ENCODE measurements around the gene TMEM185B. TPM values are rescaled to one million over a fixed set of nuclear protein-coding genes. Genes with fewer than 3 reads are reported as not detected.

The TMEM185B gene
- total RNA-seq, 4 donors from 2014 or later, result 12.1 to 23.2 (median 17.8) TPM

GRCh38 chr2:120218181-120218580 is 5.0 kb downstream of the TMEM185B start:
- no peak for DNase-seq
- in situ Hi-C loops (cut with MboI; ENCODE audit: low pct_ligation_motif_present in 1 of 4, low pct_unique_long_range_greater_than_20kb in 1 of 4, low sequenced_read_pairs in 3 of 4), result no loop called here

GRCh38 chr2:120210270-120210693 is 12.9 kb downstream of the TMEM185B start:
- DNase-seq, result no peak
- no peaks in the 10 kb centered on the region for H3K27me3 ChIP-seq
- WGBS, 2 donors (ENCODE audit: low coverage in 1 of 2), result 68 to 87% methylated on average over 3 to 10 of the region's 10 CpGs
- no peaks in the 10 kb centered on the region for H3K36me3 ChIP-seq
- no peak overlapping the region for H3K27ac ChIP-seq
- intact Hi-C loops (cut with DNase I; ENCODE audit: low total_unique reads), result no loop called here
- H3K9me3 ChIP-seq, result no peaks in the 10 kb centered on the region
- no peak overlapping the region for H3K4me3 ChIP-seq
- H3K4me1 ChIP-seq, result no peaks in the 10 kb centered on the region
- no peak for TF ChIP-seq POLR2AphosphoS5 (IDR thresholded peaks at IDR 0.05)
- TF ChIP-seq CTCF (IDR thresholded peaks at IDR 0.05), result no peak
- TF ChIP-seq POLR2A (IDR thresholded peaks at IDR 0.05), result no peak
- no peak for TF ChIP-seq EP300 (IDR thresholded peaks at IDR 0.05; ENCODE audit: low read depth)
- in situ Hi-C loops (cut with MboI; ENCODE audit: low pct_ligation_motif_present in 1 of 4, low pct_unique_long_range_greater_than_20kb in 1 of 4, low sequenced_read_pairs in 3 of 4), result no loop called here

More at GRCh38 chr2:120218181-120218580, 5.0 kb downstream of the TMEM185B start:
- intact Hi-C loops (cut with DNase I; ENCODE audit: low total_unique reads), result no loop called here
- WGBS, 2 donors (ENCODE audit: low coverage in 1 of 2), result 96% methylated on average over 4 of the region's 5 CpGs; no CpG with 5 or more reads in 1 of the 2 donors
- Histone ChIP-seq H3K27ac (no peak overlapping the region), H3K36me3 (no peaks in the 10 kb centered on the region), H3K4me3 (no peak overlapping the region), H3K4me1 (peaks cover 0 to 17% (median 14%) of the 10 kb centered on the region in 4 donors), H3K9me3 (no peaks in the 10 kb centered on the region), H3K27me3 (no peaks in the 10 kb centered on the region)
- TF ChIP-seq CTCF (IDR thresholded peaks at IDR 0.05) (no peak), EP300 (IDR thresholded peaks at IDR 0.05; ENCODE audit: low read depth) (no peak), POLR2AphosphoS5 (IDR thresholded peaks at IDR 0.05) (no peak), POLR2A (IDR thresholded peaks at IDR 0.05) (no peak)

- no peak for DNase-seq
- H3K27ac ChIP-seq, result no peak overlapping the region
- no peaks in the 10 kb centered on the region for H3K36me3 ChIP-seq
- 96 to 100% methylated on average over 1 to 11 of the region's 12 CpGs for whole genome bisulfite sequencing, 2 donors (ENCODE audit: low coverage in 1 of 2)
- H3K4me3 ChIP-seq, result no peak overlapping the region
- H3K4me1 ChIP-seq, result no peaks in the 10 kb centered on the region
- intact Hi-C loops (cut with DNase I; ENCODE audit: low total_unique reads) (no loop called here), in situ Hi-C loops (cut with MboI; ENCODE audit: low pct_ligation_motif_present in 1 of 4, low pct_unique_long_range_greater_than_20kb in 1 of 4, low sequenced_read_pairs in 3 of 4) (no loop called here)
- H3K9me3 ChIP-seq, result no peaks in the 10 kb centered on the region
- TF ChIP-seq POLR2AphosphoS5 (IDR thresholded peaks at IDR 0.05), result no peak
- no peak for TF ChIP-seq EP300 (IDR thresholded peaks at IDR 0.05; ENCODE audit: low read depth)
- TF ChIP-seq POLR2A (IDR thresholded peaks at IDR 0.05), result no peak
- no peak for TF ChIP-seq CTCF (IDR thresholded peaks at IDR 0.05)
- H3K27me3 ChIP-seq, result no peaks in the 10 kb centered on the region
These were observed 13.6 kb downstream of the TMEM185B start for GRCh38 chr2:120209427-120210269.

DNA sequence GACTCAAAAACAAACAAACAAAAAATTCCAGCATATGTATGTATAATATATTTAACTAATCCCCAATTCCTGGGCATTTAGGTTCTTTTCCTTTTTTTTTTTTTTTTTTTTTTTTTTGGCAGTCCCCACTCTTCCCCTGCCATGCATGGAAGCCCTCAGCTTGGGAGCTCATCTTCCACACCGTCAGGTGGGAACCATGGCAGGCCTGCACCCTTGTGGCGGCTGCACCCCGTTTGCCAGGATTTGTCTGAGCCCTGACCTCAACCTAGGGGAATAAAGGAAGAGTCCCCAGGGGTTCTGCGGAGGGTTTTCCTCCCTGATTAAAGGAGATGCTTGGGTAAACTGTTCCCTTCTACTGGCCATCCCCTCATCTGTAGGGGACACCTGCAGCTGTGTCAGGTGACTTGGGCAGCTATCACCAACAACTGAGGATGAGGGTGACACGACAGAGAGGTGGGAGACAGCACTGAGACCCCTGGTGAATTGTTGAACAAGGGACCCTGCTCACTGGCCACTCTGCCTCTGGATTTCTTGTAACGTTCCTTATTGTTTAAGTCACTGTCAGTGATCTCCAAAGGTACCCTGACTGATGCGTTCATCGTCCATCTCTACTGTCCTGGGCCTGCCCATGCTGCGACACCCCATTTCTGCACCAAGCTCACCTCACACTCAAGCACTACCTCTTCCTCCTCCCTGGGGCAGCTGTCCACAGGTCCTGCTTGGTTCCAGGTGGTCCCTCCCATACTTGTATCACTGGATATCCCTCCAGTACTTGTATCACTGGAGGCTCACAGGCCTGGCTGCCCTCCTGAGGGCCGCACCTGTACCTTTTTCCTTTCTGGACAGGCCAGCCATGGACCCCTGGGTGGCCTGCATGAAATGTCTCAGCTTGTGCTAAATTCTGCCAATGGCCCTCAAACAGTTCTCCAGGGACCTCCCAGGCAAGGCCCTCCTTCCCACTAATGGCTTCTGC is 14.5 kb downstream of the TMEM185B start:
- intact Hi-C loops (cut with DNase I; ENCODE audit: low total_unique reads), result no loop called here
- Histone ChIP-seq H3K4me1 (no peaks in the 10 kb centered on the region), H3K36me3 (no peaks in the 10 kb centered on the region), H3K27me3 (no peaks in the 10 kb centered on the region), H3K4me3 (no peak overlapping the region), H3K9me3 (no peaks in the 10 kb centered on the region), H3K27ac (no peak overlapping the region)
- DNase-seq, result no peak
- in situ Hi-C loops (cut with MboI; ENCODE audit: low pct_ligation_motif_present in 1 of 4, low pct_unique_long_range_greater_than_20kb in 1 of 4, low sequenced_read_pairs in 3 of 4), result no loop called here
- WGBS, 2 donors (ENCODE audit: low coverage in 1 of 2), result 60 to 97% methylated on average over 1 to 10 of the region's 10 CpGs
- TF ChIP-seq POLR2AphosphoS5 (IDR thresholded peaks at IDR 0.05) (no peak), CTCF (IDR thresholded peaks at IDR 0.05) (no peak), EP300 (IDR thresholded peaks at IDR 0.05; ENCODE audit: low read depth) (no peak)
